Ishikawa (cell line): ENCODE results near the gene CFAP161.

Source experiments
- CREB1 ChIP-seq: IDR thresholded peaks from 2 replicates; pipeline ENCODE4 v1.6.1; 2012; ENCODE audit warnings: low read depth
- REST ChIP-seq: IDR thresholded peaks from 2 replicates; pipeline ENCODE4 v1.6.1; 2012; ENCODE audit warnings: low read depth, mild to moderate bottlenecking
- TAF1 ChIP-seq: IDR thresholded peaks from 2 replicates; pipeline ENCODE4 v1.6.1; 2012; ENCODE audit warnings: low read depth, mild to moderate bottlenecking
- TCF12 ChIP-seq: IDR thresholded peaks from 2 replicates; pipeline ENCODE4 v1.6.1; 2012; ENCODE audit warnings: low read depth
- TF ChIP-seq, protein P1 (sequence below): IDR thresholded peaks from 2 replicates; pipeline ENCODE4 v1.6.1; 2012

GRCh38 chr15:81181220-81181619 is 47.1 kb downstream of the CFAP161 start:
- no peak for TF ChIP-seq TAF1
- TF ChIP-seq TCF12 = no peak
- TF ChIP-seq REST = peak; percentile 68
- TF ChIP-seq, protein P1, sequence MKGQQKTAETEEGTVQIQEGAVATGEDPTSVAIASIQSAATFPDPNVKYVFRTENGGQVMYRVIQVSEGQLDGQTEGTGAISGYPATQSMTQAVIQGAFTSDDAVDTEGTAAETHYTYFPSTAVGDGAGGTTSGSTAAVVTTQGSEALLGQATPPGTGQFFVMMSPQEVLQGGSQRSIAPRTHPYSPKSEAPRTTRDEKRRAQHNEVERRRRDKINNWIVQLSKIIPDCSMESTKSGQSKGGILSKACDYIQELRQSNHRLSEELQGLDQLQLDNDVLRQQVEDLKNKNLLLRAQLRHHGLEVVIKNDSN = no peak
- TF ChIP-seq CREB1 = no peak
